NCI-H2107 treated with DMSO at 0.1 percent for 48 hours (cell line): ENCODE results near the gene HS2ST1.
"Not testable (repeated sequence)": the region's sequence is repeated elsewhere in the genome, so short reads cannot be mapped to it uniquely, and the experiment has no call there.

Experiments
- DNase-seq: peaks from one replicate; lab custom pipeline; 2025; ENCODE audit not compliant: unreplicated experiment; lab: John Stamatoyannopoulos, UW

The HS2ST1 gene

DNA sequence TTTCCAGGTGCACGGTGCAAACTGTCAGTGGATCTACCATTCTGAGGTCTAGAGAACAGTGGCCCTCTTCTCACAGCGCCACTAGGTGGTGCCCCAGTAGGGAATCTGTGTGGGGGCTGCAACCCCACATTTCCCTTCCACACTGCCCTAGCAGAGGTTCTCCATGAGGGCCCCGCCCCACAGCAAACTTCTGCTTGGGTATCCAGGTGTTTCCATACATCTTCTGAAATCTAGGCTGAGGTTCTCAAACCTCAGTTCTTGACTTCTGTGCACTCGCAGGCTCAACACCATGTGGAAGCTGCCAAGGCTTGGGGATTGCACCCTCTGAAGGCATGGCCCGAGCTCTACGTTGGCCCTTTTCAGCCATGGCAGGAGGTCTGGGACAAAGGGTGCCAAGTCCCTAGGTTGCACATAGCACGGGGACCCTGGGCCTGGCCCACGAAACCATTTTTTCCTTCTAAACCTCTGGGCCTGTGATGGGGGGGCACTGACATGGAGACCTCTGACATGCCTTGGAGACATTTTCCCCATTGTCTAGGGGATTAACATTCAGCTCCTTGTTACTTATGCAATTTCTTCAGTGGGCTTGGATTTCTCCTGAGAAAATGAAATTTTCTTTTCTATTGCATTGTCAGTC is 10.0 kb downstream of the HS2ST1 start:
- no peak for DNase-seq

DNA sequence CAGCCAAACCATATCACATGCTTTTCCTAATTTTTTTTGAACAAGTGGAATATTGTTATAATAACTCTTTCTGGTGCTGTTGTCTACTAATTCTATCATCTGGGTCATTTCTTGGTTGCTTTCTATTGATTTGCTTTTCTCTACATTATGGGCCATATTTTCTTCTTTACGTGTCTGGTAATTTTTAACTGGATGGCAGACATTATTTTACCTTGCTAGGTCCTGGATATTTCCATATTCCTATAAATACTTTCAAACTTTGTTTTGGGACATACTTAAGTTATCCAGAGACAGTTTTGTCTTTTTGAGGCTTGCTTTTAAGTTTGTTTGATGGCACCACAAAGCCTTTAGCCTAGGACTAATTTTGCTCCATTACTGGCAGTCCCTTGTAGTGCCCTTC is 11.3 kb downstream of the HS2ST1 start:
- no peak for DNase-seq

DNA sequence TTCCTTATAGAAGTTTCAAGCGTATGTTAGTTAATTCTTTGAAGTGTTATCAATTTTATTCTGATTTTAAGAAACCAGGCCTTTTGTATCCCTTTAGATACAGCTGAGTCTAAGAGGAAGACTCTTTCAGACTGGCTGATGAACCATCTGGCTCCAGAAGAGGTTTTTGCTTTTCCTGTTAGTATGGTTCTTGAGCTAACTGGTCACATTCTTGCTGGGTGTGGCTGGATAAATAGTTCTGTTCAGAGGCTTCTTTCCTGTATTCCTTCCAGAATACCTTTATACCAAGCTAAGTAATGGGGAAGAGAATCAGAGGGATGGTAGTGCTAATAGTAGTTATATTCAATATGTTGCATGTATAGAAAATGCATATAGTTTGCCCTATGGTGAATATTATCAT is 12.4 kb downstream of the HS2ST1 start:
- DNase-seq: no peak

GRCh38 chr1:86928819-86929218 is 14.4 kb downstream of the HS2ST1 start:
- no peak for DNase-seq

DNA sequence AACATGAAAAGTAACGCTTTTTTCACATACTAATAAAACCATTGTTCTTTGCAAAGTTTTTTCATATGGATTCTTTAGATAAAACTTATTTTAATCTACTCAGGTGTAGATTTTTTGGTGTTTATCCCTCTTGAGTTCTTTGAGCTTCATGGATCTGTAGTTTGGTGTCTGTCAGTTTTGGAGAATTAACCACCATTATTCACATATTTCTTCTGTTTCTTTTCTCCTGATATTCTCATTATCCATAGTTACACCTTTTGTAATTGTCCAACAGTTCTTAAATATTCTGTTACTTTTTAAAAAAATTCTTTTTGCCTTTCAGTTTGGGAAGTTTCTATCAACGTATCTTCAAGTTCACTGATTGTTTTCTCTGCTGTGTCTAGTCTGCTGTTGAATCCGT is 18.6 kb downstream of the HS2ST1 start:
- DNase-seq: peak; percentile 9

GRCh38 chr1:86933562-86934377 is 19.3 kb downstream of the HS2ST1 start:
- DNase-seq: peak; percentile 72

GRCh38 chr1:86938450-86938849 is 24.0 kb downstream of the HS2ST1 start:
- no peak for DNase-seq

DNA sequence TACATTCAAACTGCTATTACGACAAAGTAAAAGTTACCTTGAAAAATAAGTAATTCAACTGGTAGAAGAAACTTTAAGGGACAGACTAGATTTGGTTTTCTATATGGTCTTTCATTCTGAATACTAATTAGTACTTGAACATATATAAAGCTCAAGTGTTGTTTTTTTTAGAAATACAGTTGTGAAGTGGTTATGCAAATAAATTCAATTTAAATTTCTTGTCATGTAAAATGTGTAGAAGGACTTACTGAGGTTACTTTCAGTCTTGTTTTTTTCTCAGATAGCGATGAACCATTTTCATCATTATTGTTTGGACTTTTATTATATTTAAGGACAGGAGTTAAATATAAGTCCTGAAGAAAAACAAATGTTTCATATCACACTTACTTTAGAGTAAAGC is 24.4 kb downstream of the HS2ST1 start:
- no peak for DNase-seq

GRCh38 chr1:86939406-86939805 is 25.0 kb downstream of the HS2ST1 start:
- DNase-seq: no peak

DNA sequence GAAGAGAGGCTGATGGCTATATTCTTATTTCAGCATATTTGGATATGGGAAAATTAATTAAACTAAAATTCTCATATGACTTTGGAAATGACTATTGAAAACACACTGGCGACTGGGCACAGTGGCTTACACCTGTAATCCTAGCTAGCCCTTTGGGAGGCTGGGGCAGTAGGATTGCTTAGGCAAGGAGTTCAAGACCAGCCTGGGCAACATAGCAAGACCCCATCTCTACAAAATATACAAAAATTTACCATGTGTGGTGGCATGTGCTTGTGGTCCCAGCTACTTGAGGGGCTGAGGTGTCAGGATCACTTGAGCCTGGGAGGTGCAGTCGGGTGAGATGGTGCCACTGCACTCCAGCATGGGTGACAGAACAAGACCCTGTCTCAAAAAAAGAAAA is 26.2 kb downstream of the HS2ST1 start:
- DNase-seq: no peak

- DNase-seq: no peak
Observed at GRCh38 chr1:86942042-86942441, 27.6 kb downstream of the HS2ST1 start.

DNA sequence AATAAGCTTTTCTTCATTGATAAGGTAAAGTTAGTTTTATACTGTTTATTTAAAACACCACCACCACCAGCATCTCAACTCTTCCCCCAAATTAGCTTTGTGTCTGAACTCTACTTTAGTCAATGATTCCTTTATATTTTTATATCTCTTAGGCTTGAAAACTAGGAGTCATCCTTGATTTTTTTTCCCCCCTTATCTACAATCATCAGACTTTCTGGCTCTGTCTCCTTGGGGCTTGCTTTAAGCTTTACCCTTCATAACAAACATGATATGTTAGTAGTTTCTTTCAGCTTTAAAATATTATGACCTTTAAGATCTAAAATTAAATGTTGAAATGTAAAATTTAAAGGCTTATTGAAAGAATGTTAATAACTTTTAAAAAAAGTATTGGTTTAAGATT is 28.3 kb downstream of the HS2ST1 start:
- no peak for DNase-seq

GRCh38 chr1:86948212-86948611 is 33.8 kb downstream of the HS2ST1 start:
- no peak for DNase-seq

GRCh38 chr1:86950712-86951419 is 36.4 kb downstream of the HS2ST1 start:
- DNase-seq: no peak

- DNase-seq: no peak
Observed at GRCh38 chr1:86951430-86951829, 37.0 kb downstream of the HS2ST1 start.

- DNase-seq: no peak
Observed at GRCh38 chr1:86953167-86953566, 38.7 kb downstream of the HS2ST1 start.

DNA sequence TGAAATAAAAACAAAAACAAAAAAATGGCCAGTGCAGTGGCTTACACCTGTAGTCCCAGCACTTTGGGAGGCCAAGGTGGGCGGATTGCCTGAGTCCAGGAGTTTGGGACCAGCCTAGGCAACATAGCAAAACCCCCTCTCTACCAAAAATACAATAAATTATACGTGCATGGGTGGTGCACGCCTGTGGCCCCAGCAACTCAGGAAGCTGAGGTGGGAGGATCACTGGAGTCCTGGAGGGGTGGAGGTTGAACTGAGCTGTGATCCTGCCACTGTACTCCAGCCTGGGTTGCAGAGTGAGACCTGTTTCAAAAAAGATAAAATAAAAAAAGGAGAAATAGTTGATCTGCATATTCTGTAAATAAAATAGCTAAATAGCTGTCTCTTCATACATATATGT is 41.2 kb downstream of the HS2ST1 start:
- no peak for DNase-seq

- DNase-seq: no peak
Observed at GRCh38 chr1:86956221-86956620, 41.8 kb downstream of the HS2ST1 start.

GRCh38 chr1:86957221-86957620 is 42.8 kb downstream of the HS2ST1 start:
- no peak for DNase-seq

- DNase-seq: no peak
Observed at GRCh38 chr1:86960548-86960947, 46.1 kb downstream of the HS2ST1 start.

DNA sequence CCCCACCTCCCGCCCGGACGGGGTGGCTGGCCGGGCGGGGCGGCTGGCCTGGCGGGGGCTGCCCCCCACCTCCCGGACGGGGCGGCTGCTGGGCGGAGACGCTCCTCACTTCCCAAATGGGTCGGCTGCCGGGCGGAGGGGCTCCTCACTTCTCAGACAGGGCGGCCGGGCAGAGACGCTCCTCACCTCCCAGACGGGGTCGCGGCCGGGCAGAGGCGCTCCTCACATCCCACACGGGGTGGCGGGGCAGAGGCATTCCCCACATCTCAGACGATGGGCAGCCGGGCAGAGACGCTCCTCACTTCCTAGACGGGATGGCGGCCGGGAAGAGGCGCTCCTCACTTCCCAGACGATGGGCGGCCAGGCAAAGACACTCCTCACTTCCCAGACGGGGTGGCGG is 49.4 kb downstream of the HS2ST1 start:
- not testable (repeated sequence) for DNase-seq
